Calu3 (cell line): ENCODE data around the gene COL16A1. TPM values are rescaled to one million over a fixed set of nuclear protein-coding genes. Genes with fewer than 3 reads are reported as not detected.

Source experiments
- BruUV-seq: library from RNA; stranded (reverse); fragments of 400-500 nt; replicated peaks from 2 replicates; lab custom pipeline; 2021; lab: Mats Ljungman, UMichigan
- CTCF ChIA-PET: fragments of 300-600 bp; sonication (Branson Sonifier 250); formaldehyde crosslinking; loops from one replicate; lab custom pipeline; 2022; ENCODE audit warnings: antibody characterized with exemption; lab: Charles Lee
- DNase-seq: peaks from one replicate; pipeline ENCODE4 v3.0.0; 2022
- H3K27ac Mint-ChIP-seq: one replicate; pipeline ENCODE4 v1.8.0; 2022; ENCODE audit warnings: mixed read lengths; ENCODE audit not compliant: unreplicated experiment
- H3K27me3 Mint-ChIP-seq: one replicate; pipeline ENCODE4 v1.8.0; 2022; ENCODE audit warnings: mixed read lengths; ENCODE audit not compliant: unreplicated experiment
- H3K36me3 Mint-ChIP-seq: one replicate; pipeline ENCODE4 v1.8.0; 2022; ENCODE audit warnings: mild to moderate bottlenecking, moderate library complexity, mixed read lengths; ENCODE audit not compliant: insufficient read depth, unreplicated experiment
- H3K4me1 Mint-ChIP-seq: one replicate; pipeline ENCODE4 v1.8.0; 2022; ENCODE audit warnings: mild to moderate bottlenecking, low read depth, mixed read lengths; ENCODE audit not compliant: unreplicated experiment
- H3K4me3 Mint-ChIP-seq: one replicate; pipeline ENCODE4 v1.8.0; 2022; ENCODE audit warnings: mild to moderate bottlenecking, low read depth, moderate library complexity, mixed read lengths; ENCODE audit not compliant: unreplicated experiment
- H3K9me3 Mint-ChIP-seq: one replicate; pipeline ENCODE4 v1.8.0; 2022; ENCODE audit warnings: low read depth, mixed read lengths; ENCODE audit not compliant: unreplicated experiment
- CTCF ChIP-seq: fragments of 200-600 bp; IDR thresholded peaks from one replicate; pipeline ENCODE4 v1.8.0; 2022; ENCODE audit warnings: antibody characterized with exemption; ENCODE audit not compliant: unreplicated experiment
- intact Hi-C: fragments of 100-400 bp; cut with micrococcal nuclease; formaldehyde crosslinking; loops from one replicate; pipeline ENCODE4 v1.10.0; 2022; ENCODE audit not compliant: unreplicated experiment
- total RNA-seq: library from RNA; stranded (reverse); gene quantifications from 2 replicates; pipeline ENCODE4 v1.2.3, GENCODE V29; 2022

COL16A1 gene
- total RNA-seq, 1 experiment from 2014 or later: 3.8 TPM

GRCh38 chr1:31704271-31705079 lies 658 bp upstream of the COL16A1 start:
- H3K27ac Mint-ChIP-seq: no peak overlapping the region
- H3K4me3 Mint-ChIP-seq: peak overlapping the region; percentile 38
- intact Hi-C loops: no loop called here
- no peak for TF ChIP-seq CTCF
- peaks cover 36% of the 10 kb centered on the region for H3K27me3 Mint-ChIP-seq
- no peaks in the 10 kb centered on the region for H3K9me3 Mint-ChIP-seq
- peaks cover 5% of the 10 kb centered on the region for H3K36me3 Mint-ChIP-seq
- DNase-seq: no peak
- BruUV-seq: no TSS peak
- CTCF ChIA-PET: interaction anchor here (0.6 to 1.0 kb wide), 3 partner anchors 38 to 65 kb away, joined by 3 read pairs; no protein-coding TSS in a partner anchor
- peaks cover 45% of the 10 kb centered on the region for H3K4me1 Mint-ChIP-seq

GRCh38 chr1:31702836-31703404 lies 897 bp downstream of the COL16A1 start:
- H3K27ac Mint-ChIP-seq: no peak overlapping the region
- no peaks in the 10 kb centered on the region for H3K9me3 Mint-ChIP-seq
- peaks cover 5% of the 10 kb centered on the region for H3K36me3 Mint-ChIP-seq
- H3K4me1 Mint-ChIP-seq: peaks cover 38% of the 10 kb centered on the region
- CTCF ChIA-PET: interaction anchor here (0.7 kb wide), 1 partner anchor 50 kb away, joined by 3 read pairs; no protein-coding TSS in a partner anchor
- intact Hi-C loops: no loop called here
- peaks cover 23% of the 10 kb centered on the region for H3K27me3 Mint-ChIP-seq
- no peak overlapping the region for H3K4me3 Mint-ChIP-seq
- DNase-seq: no peak
- BruUV-seq: no TSS peak
- no peak for TF ChIP-seq CTCF

GRCh38 chr1:31701091-31701736 lies 2.6 kb downstream of the COL16A1 start:
- Mint-ChIP-seq H3K9me3 (no peaks in the 10 kb centered on the region), H3K4me3 (no peak overlapping the region), H3K27ac (peak overlapping the region; percentile 62), H3K36me3 (peaks cover 5% of the 10 kb centered on the region), H3K4me1 (peaks cover 30% of the 10 kb centered on the region), H3K27me3 (peaks cover 27% of the 10 kb centered on the region)
- CTCF ChIA-PET: interaction anchor here (0.5 to 1.4 kb wide), 4 partner anchors 11 to 64 kb away, joined by 3 to 9 read pairs (median 4); partner anchors contain the start of gene PEF1
- no TSS peak for BruUV-seq
- intact Hi-C loops: no loop called here
- peak; percentile 84 for DNase-seq
- no peak for TF ChIP-seq CTCF

GRCh38 chr1:31700468-31701090 lies 3.2 kb downstream of the COL16A1 start:
- no TSS peak for BruUV-seq
- intact Hi-C loops: no loop called here

More at GRCh38 chr1:31700468-31701090, 3.2 kb downstream of the COL16A1 start:
- peak overlapping the region; percentile 62 for H3K27ac Mint-ChIP-seq
- no peak for TF ChIP-seq CTCF
- H3K4me1 Mint-ChIP-seq: peaks cover 36% of the 10 kb centered on the region
- H3K9me3 Mint-ChIP-seq: no peaks in the 10 kb centered on the region
- peaks cover 5% of the 10 kb centered on the region for H3K36me3 Mint-ChIP-seq
- H3K4me3 Mint-ChIP-seq: no peak overlapping the region
- CTCF ChIA-PET: interaction anchor here (0.8 to 1.4 kb wide), 2 partner anchors 12 to 31 kb away, joined by 3 to 4 read pairs; no protein-coding TSS in a partner anchor
- DNase-seq: no peak
- peaks cover 27% of the 10 kb centered on the region for H3K27me3 Mint-ChIP-seq
